ENCODE measurements around the gene JAKMIP3.

Gene JAKMIP3

GRCh38 chr10:132065491-132066105 lies at the start of gene JAKMIP3:
TSS of gene JAKMIP3 (plus strand) at chr10:132065946. CDS start at chr10:132104809, 38,863 bp downstream.
- DNase-seq (ENCODE audit: low spot score), result peak; percentile 94

GRCh38 chr10:132016514-132016913 lies 49.2 kb upstream of the JAKMIP3 start:
- no peak for DNase-seq (ENCODE audit: low spot score)

GRCh38 chr10:132018446-132018845 lies 47.3 kb upstream of the JAKMIP3 start:
- DNase-seq (ENCODE audit: low spot score), result no peak

GRCh38 chr10:132019366-132019765 lies 46.4 kb upstream of the JAKMIP3 start:
- DNase-seq (ENCODE audit: low spot score), result no peak

- DNase-seq (ENCODE audit: low spot score), result no peak
Observed at GRCh38 chr10:132020456-132020855, 45.3 kb upstream of the JAKMIP3 start.

GRCh38 chr10:132021046-132021445 lies 44.7 kb upstream of the JAKMIP3 start:
- DNase-seq (ENCODE audit: low spot score), result no peak

GRCh38 chr10:132021504-132022143 lies 44.1 kb upstream of the JAKMIP3 start:
- no peak for DNase-seq (ENCODE audit: low spot score)

- no peak for DNase-seq (ENCODE audit: low spot score)
Observed at GRCh38 chr10:132022241-132022640, 43.5 kb upstream of the JAKMIP3 start.

- peak; percentile 92 for DNase-seq (ENCODE audit: low spot score)
Observed at GRCh38 chr10:132023092-132023811, 42.5 kb upstream of the JAKMIP3 start.

GRCh38 chr10:132027423-132027983 lies 38.2 kb upstream of the JAKMIP3 start:
- DNase-seq (ENCODE audit: low spot score), result no peak

- DNase-seq (ENCODE audit: low spot score), result no peak
Observed at GRCh38 chr10:132028706-132029105, 37.0 kb upstream of the JAKMIP3 start.

GRCh38 chr10:132030898-132031463 lies 34.8 kb upstream of the JAKMIP3 start:
- DNase-seq (ENCODE audit: low spot score), result no peak

GRCh38 chr10:132033632-132034031 lies 32.1 kb upstream of the JAKMIP3 start:
- no peak for DNase-seq (ENCODE audit: low spot score)

GRCh38 chr10:132035476-132035875 lies 30.3 kb upstream of the JAKMIP3 start:
- no peak for DNase-seq (ENCODE audit: low spot score)

- DNase-seq (ENCODE audit: low spot score), result peak; percentile 56
Observed at GRCh38 chr10:132036153-132036886, 29.4 kb upstream of the JAKMIP3 start.

GRCh38 chr10:132036887-132037675 lies 28.7 kb upstream of the JAKMIP3 start:
- no peak for DNase-seq (ENCODE audit: low spot score)

GRCh38 chr10:132037676-132037975 lies 28.1 kb upstream of the JAKMIP3 start:
- no peak for DNase-seq (ENCODE audit: low spot score)

- no peak for DNase-seq (ENCODE audit: low spot score)
Observed at GRCh38 chr10:132039371-132039770, 26.4 kb upstream of the JAKMIP3 start.

- no peak for DNase-seq (ENCODE audit: low spot score)
Observed at GRCh38 chr10:132040046-132040445, 25.7 kb upstream of the JAKMIP3 start.

- DNase-seq (ENCODE audit: low spot score), result no peak
Observed at GRCh38 chr10:132041340-132041739, 24.4 kb upstream of the JAKMIP3 start.
